GM19099 (cell line): ENCODE measurements around the gene LY6G6D.
A peak's percentile ranks its signal among the peaks of the same experiment; 100 is the strongest.

ENCODE experiments used
- POLR2A ChIP-seq: IDR thresholded peaks from 3 replicates; pipeline ENCODE4 v1.6.1; 2011; ENCODE audit warnings: low read depth; ENCODE audit not compliant: insufficient read length; ENCODE audit errors: extremely low read depth

The LY6G6D gene

GRCh38 chr6:31736768-31737314 is 21.7 kb downstream of the LY6G6D start:
- TF ChIP-seq POLR2A: no peak

DNA sequence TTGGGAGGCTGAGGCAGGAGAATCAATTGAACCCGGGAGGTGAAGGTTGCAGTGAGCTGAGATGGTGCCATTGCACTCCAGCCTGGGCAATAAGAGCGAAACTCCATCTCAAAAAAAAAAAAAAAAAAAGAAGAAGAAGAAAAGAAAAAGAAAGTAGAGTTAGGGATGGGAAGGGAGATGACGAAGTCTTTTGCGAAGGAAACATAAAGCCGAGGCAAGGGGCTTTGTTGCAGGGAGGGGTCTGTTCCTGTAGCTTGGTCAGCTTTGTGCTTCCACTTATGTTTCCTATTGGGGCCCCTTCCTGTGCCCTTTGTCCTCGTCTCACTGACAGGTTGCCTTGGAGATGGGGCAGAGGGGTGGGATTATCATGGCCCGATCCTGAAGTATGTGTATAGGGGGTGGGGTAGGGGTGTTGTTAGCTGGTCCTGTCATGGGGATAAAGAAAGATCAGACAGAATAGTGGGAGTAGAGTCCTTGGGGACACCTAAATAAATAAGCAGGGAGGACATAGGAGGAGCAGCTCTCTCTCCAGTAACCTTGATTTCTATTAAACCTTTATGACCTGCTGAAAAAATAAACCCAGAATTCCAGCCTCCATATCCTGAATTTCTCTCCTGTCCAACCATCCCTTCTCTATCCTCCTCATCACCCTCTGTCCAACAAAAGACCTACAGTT is 22.3 kb downstream of the LY6G6D start:
- no peak for TF ChIP-seq POLR2A

DNA sequence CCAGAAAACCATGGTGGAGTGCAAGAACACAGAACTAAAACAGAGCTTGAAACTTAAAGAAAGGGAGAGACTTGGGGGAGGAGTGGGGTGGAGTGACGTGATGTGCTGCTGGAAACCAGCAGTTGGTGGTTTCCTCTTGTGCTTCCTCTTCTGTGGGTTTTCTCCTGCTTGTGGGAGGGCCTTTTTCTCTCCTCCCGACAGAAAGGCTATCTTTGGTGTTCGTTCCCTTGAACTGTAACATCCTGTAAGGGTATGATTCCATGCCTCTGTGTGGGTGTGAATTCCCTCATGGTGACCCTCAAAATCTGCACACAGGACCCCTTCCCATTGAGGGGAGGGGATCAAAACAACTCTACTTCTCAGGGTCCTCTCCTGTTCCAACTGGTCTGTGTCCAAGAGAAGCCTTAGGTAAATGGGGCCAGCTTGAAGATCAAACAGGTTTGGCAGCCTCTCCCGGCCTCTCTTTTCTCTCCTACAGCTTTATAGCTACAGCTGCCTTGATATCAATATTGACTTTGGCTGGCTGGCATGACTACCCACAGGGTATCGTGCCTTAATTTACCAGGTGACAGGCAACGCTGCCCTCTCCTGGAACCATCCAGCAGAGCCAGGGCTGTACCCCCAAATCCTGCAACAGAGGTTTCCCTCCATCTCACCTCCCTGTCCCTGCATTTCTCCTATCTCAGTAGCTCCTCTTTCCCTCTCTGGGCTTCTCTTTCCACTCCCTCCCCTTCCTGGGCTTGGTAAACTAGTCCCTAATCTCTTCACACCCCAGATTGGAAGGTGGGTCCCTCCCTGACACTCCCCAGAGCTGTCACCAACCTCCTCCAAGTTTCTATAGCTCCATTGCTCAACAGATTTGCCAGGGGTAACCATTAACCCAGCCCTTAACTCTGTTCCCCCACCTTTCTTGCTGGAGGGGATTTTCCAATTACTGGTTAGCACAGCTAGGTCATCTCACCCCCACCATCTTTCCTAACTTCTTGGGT is 23.1 kb downstream of the LY6G6D start:
- TF ChIP-seq POLR2A: peak; percentile 60

GRCh38 chr6:31739639-31740396 is 24.7 kb downstream of the LY6G6D start, which contains the start of gene MSH5:
TSS of gene MSH5 (plus strand) at chr6:31740005. CDS start at chr6:31740467, 462 bp downstream.
- peak; percentile 68 for TF ChIP-seq POLR2A

DNA sequence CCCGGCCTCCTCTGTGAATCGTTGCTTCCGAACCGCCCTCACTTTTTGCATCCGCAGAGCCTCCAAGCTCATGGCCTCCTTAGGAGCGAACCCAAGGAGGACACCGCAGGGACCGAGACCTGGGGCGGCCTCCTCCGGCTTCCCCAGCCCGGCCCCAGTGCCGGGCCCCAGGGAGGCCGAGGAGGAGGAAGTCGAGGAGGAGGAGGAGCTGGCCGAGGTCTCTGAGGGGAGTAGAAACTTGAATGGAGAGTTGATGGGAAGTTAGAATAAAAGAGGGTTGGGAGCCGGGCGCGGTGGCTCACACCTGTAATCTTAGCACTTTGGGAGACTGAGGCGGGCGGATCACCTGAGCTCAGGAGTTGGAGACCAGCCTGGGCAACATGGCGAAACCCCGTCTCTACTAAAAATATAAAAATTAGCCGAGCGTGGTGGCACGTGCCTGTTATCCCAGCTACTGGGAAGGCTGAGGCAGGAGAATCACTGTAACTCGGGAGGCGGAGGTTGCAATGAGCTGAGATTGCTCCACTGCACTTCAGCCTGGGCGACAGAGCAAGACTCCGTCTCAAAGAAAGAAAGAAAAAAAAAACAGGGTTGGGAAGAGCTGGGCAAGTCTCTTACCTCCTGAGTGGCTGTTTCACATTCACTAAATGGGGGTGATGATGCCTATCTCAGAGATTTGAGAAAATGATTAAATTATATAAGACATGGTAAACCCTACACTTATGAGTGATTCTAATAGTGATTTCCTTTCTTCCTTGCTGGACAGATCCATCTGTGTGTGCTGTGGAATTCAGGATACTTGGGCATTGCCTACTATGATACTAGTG is 25.5 kb downstream of the LY6G6D start:
- TF ChIP-seq POLR2A: no peak

DNA sequence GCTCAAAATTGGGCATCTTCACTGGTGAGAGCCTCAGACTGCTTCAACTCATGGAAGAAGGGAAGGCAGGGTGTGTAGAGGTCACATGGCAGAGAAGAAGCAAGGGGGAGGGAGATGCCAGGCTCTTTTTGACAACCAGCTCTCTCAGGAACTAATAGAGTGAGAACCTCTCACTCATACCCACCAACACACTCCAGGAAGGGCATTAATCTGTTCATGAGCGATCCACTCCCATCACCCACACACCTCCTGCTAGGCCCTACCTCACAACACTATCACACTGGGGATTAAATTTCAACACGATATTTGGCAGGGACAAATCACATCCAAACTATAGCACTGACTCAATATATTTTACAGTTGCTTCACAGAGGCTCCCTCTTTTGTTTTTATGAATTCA is 26.7 kb downstream of the LY6G6D start:
- no peak for TF ChIP-seq POLR2A

DNA sequence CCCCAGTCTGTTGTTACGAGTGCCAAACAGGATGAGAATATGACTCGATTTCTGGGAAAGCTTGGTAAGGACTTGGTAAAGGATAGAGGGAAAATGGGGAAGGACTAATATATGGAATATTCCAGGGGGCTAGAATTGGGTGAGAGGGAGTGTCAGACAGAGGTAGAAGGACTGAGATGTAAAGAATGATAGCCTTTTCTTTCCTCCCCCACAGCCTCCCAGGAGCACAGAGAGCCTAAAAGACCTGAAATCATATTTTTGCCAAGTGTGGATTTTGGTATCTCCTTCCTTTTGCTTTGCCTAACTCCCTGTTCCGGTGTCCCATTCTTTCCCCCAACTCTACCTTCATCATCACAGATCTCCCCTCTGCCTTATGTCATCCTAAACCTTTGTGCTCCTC is 27.7 kb downstream of the LY6G6D start:
- TF ChIP-seq POLR2A: no peak

- no peak for TF ChIP-seq POLR2A
Measured at GRCh38 chr6:31744422-31744821, 29.3 kb downstream of the LY6G6D start.

- TF ChIP-seq POLR2A: no peak
Measured at GRCh38 chr6:31749301-31750036, 34.3 kb downstream of the LY6G6D start.

DNA sequence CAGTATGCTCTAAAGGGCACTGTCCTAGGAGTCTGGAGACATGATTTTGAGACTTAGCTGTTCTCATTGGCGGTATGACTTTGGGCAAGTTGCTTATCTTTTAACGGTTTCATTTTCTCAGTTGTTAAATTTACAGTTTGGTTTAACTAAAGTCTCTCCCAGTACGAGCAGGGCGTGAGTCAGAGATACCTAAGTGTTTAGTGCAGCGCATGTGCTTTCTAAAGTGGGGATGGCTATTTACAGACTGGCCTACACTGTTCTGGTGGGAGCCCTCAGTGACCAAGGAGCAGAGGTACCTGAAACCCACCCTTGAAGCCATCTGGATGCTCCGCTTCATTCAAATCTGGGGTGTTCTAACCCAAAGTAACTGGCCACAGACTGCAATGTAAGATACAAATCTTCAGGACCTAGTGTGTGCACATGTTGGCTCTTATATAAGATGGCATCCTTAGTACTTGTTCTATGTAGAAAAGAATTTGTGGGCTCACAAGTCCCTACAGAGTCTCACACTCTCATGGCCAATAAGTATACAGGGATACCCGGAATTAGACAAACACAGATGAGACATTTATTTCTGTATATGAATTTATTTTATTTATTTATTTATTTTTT is 35.4 kb downstream of the LY6G6D start:
- no peak for TF ChIP-seq POLR2A

GRCh38 chr6:31752739-31753319 is 37.7 kb downstream of the LY6G6D start:
- TF ChIP-seq POLR2A: no peak

DNA sequence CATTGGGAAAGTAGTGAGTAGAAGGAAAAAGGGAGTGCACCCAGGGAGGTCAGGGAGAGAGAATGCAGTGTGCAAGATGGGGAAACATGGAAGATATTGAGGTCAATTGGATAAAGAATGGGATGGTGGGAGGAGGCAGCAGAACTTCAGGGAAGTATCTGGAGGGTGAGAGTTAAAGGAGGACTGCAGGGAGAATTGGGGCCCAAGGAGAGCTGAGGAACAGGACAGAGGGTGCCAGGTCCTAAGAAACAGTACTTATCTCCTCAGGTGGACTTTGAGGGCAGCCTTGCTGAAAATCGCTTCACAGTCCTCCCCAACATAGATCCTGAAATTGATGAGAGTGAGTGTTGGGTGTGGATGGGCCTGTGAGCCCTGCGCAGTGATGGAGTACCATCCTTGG is 43.1 kb downstream of the LY6G6D start:
- no peak for TF ChIP-seq POLR2A

DNA sequence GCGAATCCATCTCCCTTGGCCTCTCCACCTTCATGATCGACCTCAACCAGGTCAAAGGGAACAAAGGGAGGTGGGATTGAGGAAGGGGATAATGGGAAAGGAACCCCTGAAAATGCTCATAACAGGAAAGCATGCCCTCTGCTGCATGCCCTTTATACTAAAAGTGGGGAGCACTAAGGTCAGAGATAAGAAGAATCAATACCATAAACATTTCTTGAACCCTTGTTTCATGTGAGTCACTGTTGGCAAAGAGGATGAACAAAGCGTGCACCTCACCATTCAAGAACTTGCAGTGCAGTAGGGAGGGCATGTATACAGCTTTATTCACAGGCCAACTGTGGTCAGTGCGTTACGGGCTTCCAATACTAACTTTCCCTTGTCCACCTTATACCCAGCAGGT is 45.6 kb downstream of the LY6G6D start:
- TF ChIP-seq POLR2A: no peak

- TF ChIP-seq POLR2A: no peak
Measured at GRCh38 chr6:31761343-31761742, 46.2 kb downstream of the LY6G6D start.
